ENCODE measurements around the gene GRM5. TPM values are rescaled to one million over a fixed set of nuclear protein-coding genes. Genes with fewer than 3 reads are reported as not detected.
A peak's percentile ranks its signal among the peaks of the same experiment; 100 is the strongest.

Gene GRM5
- total and polyA plus RNA-seq, 2 donors from 2014 or later, result 0.06 to 0.63 TPM

DNA sequence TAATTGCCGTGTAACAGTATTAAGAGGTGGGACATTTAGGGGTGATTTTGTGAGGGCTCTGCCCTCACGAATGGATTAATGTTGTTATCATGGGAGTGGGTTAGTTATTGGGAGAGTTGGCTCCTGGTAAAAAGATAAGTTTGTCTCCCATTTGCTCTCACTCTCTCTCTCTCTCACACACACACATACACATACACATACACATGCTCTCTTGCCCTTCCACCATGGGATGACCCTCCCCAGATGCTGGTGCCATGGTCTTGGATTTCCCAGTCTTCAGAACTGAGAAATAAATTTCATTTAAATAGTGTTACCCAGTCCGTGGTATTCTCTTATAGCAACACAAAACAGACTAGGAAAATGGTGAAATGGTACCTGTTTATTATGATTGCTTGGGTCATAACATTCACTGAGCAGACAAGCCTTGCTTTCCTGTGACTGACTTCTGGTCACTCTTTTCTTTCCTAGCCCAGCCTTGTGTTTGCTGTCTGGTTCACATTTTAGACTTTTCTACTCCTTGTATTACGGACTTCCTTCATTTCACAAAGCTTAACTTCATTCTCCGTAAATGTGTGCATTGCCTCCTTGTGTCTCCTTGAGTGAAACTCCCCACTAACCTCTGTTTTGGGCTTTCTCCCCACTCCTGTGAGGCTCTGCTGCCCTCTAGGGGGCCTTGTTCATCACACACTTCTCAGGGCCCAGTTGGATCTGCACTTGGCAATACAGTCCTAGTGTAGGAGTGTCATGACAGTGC, 521.7 kb downstream of the GRM5 start:
- H3K9ac ChIP-seq (ENCODE audit: low read length in 3 of 3), result peak overlapping the region in 1 of 3 donors; percentile 5
- FAIRE-seq, result no peak

GRCh38 chr11:88541006-88541405, 524.8 kb downstream of the GRM5 start:
- FAIRE-seq (no peak), DNase-seq (no peak)
- H3K27me3 ChIP-seq (ENCODE audit: control insufficient read depth, insufficient read depth, low read length), result no peaks in the 10 kb centered on the region
- peaks cover 0 to 2% (median 0%) of the 10 kb centered on the region in 3 donors for H3K4me1 ChIP-seq (ENCODE audit: control insufficient read depth in 2 of 3, insufficient read depth in 2 of 3, low read depth in 1 of 3, low read length in 3 of 3)
- no peaks in the 10 kb centered on the region for H3K9me3 ChIP-seq (ENCODE audit: control insufficient read depth in 2 of 3, insufficient read depth in 1 of 3, low read length in 3 of 3)
- no peak overlapping the region for H3K4me3 ChIP-seq (ENCODE audit: low read length in 3 of 3)
- no peak overlapping the region for H3K9ac ChIP-seq (ENCODE audit: low read length in 3 of 3)
- no peak overlapping the region for H3K27ac ChIP-seq (ENCODE audit: low read depth in 2 of 2, low read length in 2 of 2)
- H3K36me3 ChIP-seq (ENCODE audit: control insufficient read depth in 2 of 3, insufficient read depth in 3 of 3, low read length in 3 of 3), result no peaks in the 10 kb centered on the region
- intact Hi-C loops (cut with DNase I), result no loop called here
- TF ChIP-seq, protein P1, sequence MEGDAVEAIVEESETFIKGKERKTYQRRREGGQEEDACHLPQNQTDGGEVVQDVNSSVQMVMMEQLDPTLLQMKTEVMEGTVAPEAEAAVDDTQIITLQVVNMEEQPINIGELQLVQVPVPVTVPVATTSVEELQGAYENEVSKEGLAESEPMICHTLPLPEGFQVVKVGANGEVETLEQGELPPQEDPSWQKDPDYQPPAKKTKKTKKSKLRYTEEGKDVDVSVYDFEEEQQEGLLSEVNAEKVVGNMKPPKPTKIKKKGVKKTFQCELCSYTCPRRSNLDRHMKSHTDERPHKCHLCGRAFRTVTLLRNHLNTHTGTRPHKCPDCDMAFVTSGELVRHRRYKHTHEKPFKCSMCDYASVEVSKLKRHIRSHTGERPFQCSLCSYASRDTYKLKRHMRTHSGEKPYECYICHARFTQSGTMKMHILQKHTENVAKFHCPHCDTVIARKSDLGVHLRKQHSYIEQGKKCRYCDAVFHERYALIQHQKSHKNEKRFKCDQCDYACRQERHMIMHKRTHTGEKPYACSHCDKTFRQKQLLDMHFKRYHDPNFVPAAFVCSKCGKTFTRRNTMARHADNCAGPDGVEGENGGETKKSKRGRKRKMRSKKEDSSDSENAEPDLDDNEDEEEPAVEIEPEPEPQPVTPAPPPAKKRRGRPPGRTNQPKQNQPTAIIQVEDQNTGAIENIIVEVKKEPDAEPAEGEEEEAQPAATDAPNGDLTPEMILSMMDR (IDR thresholded peaks at IDR 0.05; ENCODE audit: borderline replicate concordance, extremely low read depth, insufficient read depth), result no peak

More for the DNA sequence above, 521.7 kb downstream of the GRM5 start:
- peak overlapping the region in 2 of 3 donors; percentile 4 to 11 for H3K4me3 ChIP-seq (ENCODE audit: low read length in 3 of 3)
- H3K9me3 ChIP-seq (ENCODE audit: control insufficient read depth in 2 of 3, insufficient read depth in 1 of 3, low read length in 3 of 3), result no peaks in the 10 kb centered on the region
- H3K27ac ChIP-seq (ENCODE audit: low read depth in 2 of 2, low read length in 2 of 2), result no peak overlapping the region
- TF ChIP-seq, protein P1 (IDR thresholded peaks at IDR 0.05; ENCODE audit: borderline replicate concordance, extremely low read depth, insufficient read depth), result peak; percentile 94
- no peaks in the 10 kb centered on the region for H3K27me3 ChIP-seq (ENCODE audit: control insufficient read depth, insufficient read depth, low read length)
- H3K36me3 ChIP-seq (ENCODE audit: control insufficient read depth in 2 of 3, insufficient read depth in 3 of 3, low read length in 3 of 3), result no peaks in the 10 kb centered on the region
- DNase-seq, result peak; percentile 80 to 96 (median 89)
- H3K4me1 ChIP-seq (ENCODE audit: control insufficient read depth in 2 of 3, insufficient read depth in 2 of 3, low read depth in 1 of 3, low read length in 3 of 3), result peaks cover 0 to 2% (median 0%) of the 10 kb centered on the region in 3 donors
- intact Hi-C loops (cut with DNase I), result no loop called here

GRCh38 chr11:88538098-88538497, 527.7 kb downstream of the GRM5 start:
- FAIRE-seq (no peak), DNase-seq (no peak)
- TF ChIP-seq, protein P1 (IDR thresholded peaks at IDR 0.05; ENCODE audit: borderline replicate concordance, extremely low read depth, insufficient read depth), result no peak
- H3K27me3 ChIP-seq (ENCODE audit: control insufficient read depth, insufficient read depth, low read length), result no peaks in the 10 kb centered on the region
- intact Hi-C loops (cut with DNase I), result no loop called here
- no peak overlapping the region for H3K4me3 ChIP-seq (ENCODE audit: low read length in 3 of 3)
- H3K36me3 ChIP-seq (ENCODE audit: control insufficient read depth in 2 of 3, insufficient read depth in 3 of 3, low read length in 3 of 3), result no peaks in the 10 kb centered on the region
- H3K9ac ChIP-seq (ENCODE audit: low read length in 3 of 3), result no peak overlapping the region
- H3K4me1 ChIP-seq (ENCODE audit: control insufficient read depth in 2 of 3, insufficient read depth in 2 of 3, low read depth in 1 of 3, low read length in 3 of 3), result no peaks in the 10 kb centered on the region
- H3K9me3 ChIP-seq (ENCODE audit: control insufficient read depth in 2 of 3, insufficient read depth in 1 of 3, low read length in 3 of 3), result no peaks in the 10 kb centered on the region
- H3K27ac ChIP-seq (ENCODE audit: low read depth in 2 of 2, low read length in 2 of 2), result no peak overlapping the region

Measured in kidney (tissue), 14 donors.